Trophoblast cell (in vitro differentiated cells and primary cell): ENCODE results near the gene S100A16.

Experiments
- DNase-seq, 2 donors: peaks; one replicate each; pipeline ENCODE4 v3.0.0-alpha.2; 2016
- H2AFZ ChIP-seq: 2 replicates; pipeline ENCODE4 v1.6.1; 2013; ENCODE audit warnings: low read length, moderate library complexity, mild to moderate bottlenecking; ENCODE audit not compliant: insufficient read depth, poor library complexity
- H2AK5ac ChIP-seq: 2 replicates; pipeline ENCODE4 v1.6.1; 2013; ENCODE audit warnings: mild to moderate bottlenecking, low read length
- H2BK120ac ChIP-seq: 2 replicates; pipeline ENCODE4 v1.6.1; 2013; ENCODE audit warnings: low read length, mild to moderate bottlenecking, moderate library complexity; ENCODE audit not compliant: insufficient read depth, poor library complexity
- H2BK12ac ChIP-seq: 2 replicates; pipeline ENCODE4 v1.6.1; 2013; ENCODE audit warnings: mild to moderate bottlenecking, low read length, moderate library complexity
- H2BK5ac ChIP-seq: 2 replicates; pipeline ENCODE4 v1.6.1; 2013; ENCODE audit warnings: low read length, low read depth, moderate library complexity, mild to moderate bottlenecking; ENCODE audit not compliant: poor library complexity
- H3K14ac ChIP-seq: 2 replicates; pipeline ENCODE4 v1.6.1; 2013; ENCODE audit warnings: mild to moderate bottlenecking, low read length
- H3K18ac ChIP-seq: 2 replicates; pipeline ENCODE4 v1.6.1; 2013; ENCODE audit warnings: mild to moderate bottlenecking, low read length
- H3K23ac ChIP-seq: 2 replicates; pipeline ENCODE4 v1.6.1; 2013; ENCODE audit warnings: low read length
- H3K27ac ChIP-seq: 2 replicates; pipeline ENCODE4 v1.5.1; 2013; ENCODE audit warnings: low read depth, mild to moderate bottlenecking, inconsistent platforms, low read length, moderate library complexity
- H3K27me3 ChIP-seq: 2 replicates; pipeline ENCODE4 v1.6.1; 2013; ENCODE audit warnings: inconsistent platforms, mild to moderate bottlenecking, low read length, moderate library complexity; ENCODE audit not compliant: insufficient read depth
- H3K36me3 ChIP-seq, 2 experiments: 1 replicate in 1 of 2; 2 replicates in 1 of 2; pipeline ENCODE4 v1.6.1; 2013; ENCODE audit warnings: low read length in 2 of 2, mild to moderate bottlenecking in 2 of 2, moderate library complexity in 1 of 2; ENCODE audit not compliant: insufficient read depth in 2 of 2, control insufficient read depth in 1 of 2
- H3K4ac ChIP-seq: 2 replicates; pipeline ENCODE4 v1.6.1; 2013; ENCODE audit warnings: low read depth, mild to moderate bottlenecking, low read length, moderate library complexity
- H3K4me1 ChIP-seq, 2 experiments: 1 replicate in 1 of 2; 2 replicates in 1 of 2; pipeline ENCODE4 v1.6.1; 2013; ENCODE audit warnings: low read length in 2 of 2, mild to moderate bottlenecking in 2 of 2, moderate library complexity in 1 of 2; ENCODE audit not compliant: insufficient read depth in 2 of 2, control insufficient read depth in 1 of 2
- H3K4me2 ChIP-seq: 2 replicates; pipeline ENCODE4 v1.6.1; 2013; ENCODE audit warnings: inconsistent platforms, mild to moderate bottlenecking, low read length, moderate library complexity
- H3K4me3 ChIP-seq: 2 replicates; pipeline ENCODE4 v1.5.1; 2013; ENCODE audit warnings: mild to moderate bottlenecking, low read depth, low read length, inconsistent platforms
- H3K79me1 ChIP-seq: one replicate; pipeline ENCODE4 v1.6.1; 2013; ENCODE audit warnings: low read length
- H3K79me2 ChIP-seq: 2 replicates; pipeline ENCODE4 v1.6.1; 2013; ENCODE audit warnings: low read length, mild to moderate bottlenecking; ENCODE audit not compliant: control insufficient read depth, insufficient read depth, poor library complexity
- H3K9ac ChIP-seq: 2 replicates; pipeline ENCODE4 v1.6.1; 2013; ENCODE audit warnings: mild to moderate bottlenecking, low read length
- H3K9me3 ChIP-seq: 2 replicates; pipeline ENCODE4 v1.6.1; 2013; ENCODE audit warnings: low read depth, mild to moderate bottlenecking, control low read depth, inconsistent platforms, low read length; ENCODE audit not compliant: insufficient read depth
- H4K12ac ChIP-seq: 2 replicates; pipeline ENCODE4 v1.6.1; 2013; ENCODE audit warnings: low read depth, mild to moderate bottlenecking, low read length, moderate library complexity
- H4K8ac ChIP-seq: 2 replicates; pipeline ENCODE4 v1.6.1; 2013; ENCODE audit warnings: low read depth, mild to moderate bottlenecking, low read length, moderate library complexity
- H4K91ac ChIP-seq: one replicate; pipeline ENCODE4 v1.6.1; 2013; ENCODE audit warnings: low read depth, mild to moderate bottlenecking, low read length, moderate library complexity
- WGBS: extraction: QIAGEN DNeasy Blood & Tissue Kit; methylation state at CpG from one replicate; pipeline ENCODE4 v1.1.7; 2013; ENCODE audit warnings: missing lambda C conversion rate; ENCODE audit not compliant: insufficient read length, insufficient coverage; ENCODE audit errors: extremely low coverage; 5-methylcytosine and 5-hydroxymethylcytosine counted together

The S100A16 gene

DNA sequence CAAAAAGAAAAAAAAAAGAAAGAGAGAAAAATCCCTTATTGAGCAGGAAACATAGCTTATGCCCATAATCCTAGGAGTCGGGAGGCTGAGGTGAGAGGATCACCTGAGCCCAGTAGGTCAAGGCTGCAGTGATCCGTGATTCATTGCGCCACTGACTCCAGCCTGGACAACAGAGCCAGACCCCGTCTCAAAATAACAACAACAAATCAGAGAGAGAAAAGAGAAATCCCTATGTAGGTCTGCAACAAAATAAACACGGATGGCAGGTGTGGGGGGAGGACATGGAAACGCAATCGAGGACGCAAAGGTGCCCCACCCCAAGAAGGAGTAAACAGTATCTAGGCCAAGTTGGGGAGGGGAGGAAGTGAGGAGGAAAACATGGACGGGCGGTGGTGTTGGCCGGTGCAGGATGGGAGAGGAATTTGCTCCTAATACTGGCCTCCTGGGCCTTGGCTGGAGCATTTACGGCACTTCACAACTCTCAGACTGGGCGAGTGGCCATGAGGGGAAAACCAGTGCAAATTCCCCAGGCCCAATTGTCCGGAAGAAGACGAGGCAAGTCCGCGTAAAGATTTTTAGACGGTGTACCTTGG lies 20.3 kb upstream of the S100A16 start:
- no CpG with 5 or more reads among the region's 18 CpGs for WGBS
- no peak overlapping the region for H3K4ac ChIP-seq

DNA sequence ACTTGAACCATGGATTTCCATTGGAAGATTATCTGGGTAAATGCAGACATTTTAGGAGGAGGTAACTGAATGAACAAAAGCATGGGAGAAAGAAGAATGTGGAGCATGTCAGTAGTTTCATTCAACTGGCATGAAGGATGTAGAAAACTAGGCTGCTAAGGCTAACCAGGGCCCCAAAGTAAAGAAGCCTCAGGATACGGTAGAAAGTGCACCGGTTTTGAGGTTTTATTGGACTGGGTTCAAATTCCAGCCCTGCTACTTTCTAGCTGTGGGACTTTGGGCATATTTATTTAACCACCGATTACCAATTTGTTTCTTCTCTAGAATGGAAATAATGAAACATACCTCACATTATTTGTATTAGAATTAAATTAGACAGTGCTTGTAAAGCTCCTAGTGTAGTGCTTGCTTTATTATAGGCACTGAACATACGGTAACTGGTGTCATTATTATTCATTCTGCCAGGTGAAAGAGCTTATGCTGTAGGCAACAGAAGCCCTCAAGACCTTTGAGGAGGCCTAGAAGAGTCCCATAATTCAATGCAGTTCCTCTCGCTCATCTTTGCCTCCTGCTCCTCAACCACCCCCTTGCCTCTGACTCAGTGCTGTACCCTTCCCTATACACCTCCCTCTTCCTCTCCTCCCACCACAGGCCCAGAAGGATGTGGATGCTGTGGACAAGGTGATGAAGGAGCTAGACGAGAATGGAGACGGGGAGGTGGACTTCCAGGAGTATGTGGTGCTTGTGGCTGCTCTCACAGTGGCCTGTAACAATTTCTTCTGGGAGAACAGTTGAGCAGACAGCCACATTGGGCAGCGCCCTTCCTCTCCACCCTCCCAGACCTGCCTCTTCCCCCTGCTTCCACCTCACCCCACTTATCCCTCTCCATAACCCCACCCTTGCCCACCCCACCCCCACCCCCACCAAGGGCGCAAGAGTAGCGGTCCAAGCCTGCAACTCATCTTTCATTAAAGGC lies 18.4 kb upstream of the S100A16 start:
- no peak for DNase-seq
- Histone ChIP-seq H3K4me2 (no peak overlapping the region), H3K14ac (no peak overlapping the region), H2AFZ (no peak overlapping the region), H3K27me3 (no peaks in the 10 kb centered on the region), H3K18ac (no peak overlapping the region), H2BK12ac (no peak overlapping the region), H3K23ac (no peak overlapping the region), H3K4me1 (peaks cover 15 to 16% of the 10 kb centered on the region in 2 experiments), H4K8ac (no peak overlapping the region), H2BK5ac (no peak overlapping the region), H3K79me2 (peaks cover 19% of the 10 kb centered on the region), H2BK120ac (no peak overlapping the region), H3K4ac (no peak overlapping the region), H3K4me3 (no peak overlapping the region), H3K9ac (no peak overlapping the region), H4K91ac (no peak overlapping the region), H3K79me1 (peaks cover 20% of the 10 kb centered on the region), H3K36me3 (peaks cover 6% of the 10 kb centered on the region in 2 experiments), H3K9me3 (peaks cover 4% of the 10 kb centered on the region), H3K27ac (no peak overlapping the region), H2AK5ac (peak overlapping the region; percentile 67), H4K12ac (no peak overlapping the region)
- no CpG with 5 or more reads among the region's 10 CpGs for WGBS

More for the DNA sequence above, 20.3 kb upstream of the S100A16 start:
- no peak overlapping the region for H2BK5ac ChIP-seq
- H2BK120ac ChIP-seq: no peak overlapping the region
- DNase-seq: no peak
- no peak overlapping the region for H4K12ac ChIP-seq
- no peak overlapping the region for H3K14ac ChIP-seq
- H2AFZ ChIP-seq: peak overlapping the region; percentile 4
- H3K9ac ChIP-seq: no peak overlapping the region
- peaks cover 4% of the 10 kb centered on the region for H3K79me1 ChIP-seq
- H3K27me3 ChIP-seq: no peaks in the 10 kb centered on the region
- peak overlapping the region; percentile 9 for H3K18ac ChIP-seq
- peak overlapping the region; percentile 25 for H3K4me2 ChIP-seq
- peak overlapping the region; percentile 10 for H2BK12ac ChIP-seq
- peak overlapping the region; percentile 10 for H4K8ac ChIP-seq
- H3K4me3 ChIP-seq: no peak overlapping the region
- no peak overlapping the region for H3K23ac ChIP-seq
- H3K36me3 ChIP-seq: peaks cover 17 to 20% of the 10 kb centered on the region in 2 experiments
- peak overlapping the region; percentile 16 for H4K91ac ChIP-seq
- H3K79me2 ChIP-seq: peaks cover 12% of the 10 kb centered on the region
- peaks cover 4% of the 10 kb centered on the region for H3K9me3 ChIP-seq
- no peak overlapping the region for H2AK5ac ChIP-seq
- peaks cover 7 to 8% of the 10 kb centered on the region in 2 experiments for H3K4me1 ChIP-seq
- H3K27ac ChIP-seq: no peak overlapping the region

GRCh38 chr1:153630384-153630783 lies 17.4 kb upstream of the S100A16 start:
- no CpG with 5 or more reads among the region's 7 CpGs for WGBS
- no peak overlapping the region for H3K9ac ChIP-seq
- peaks cover 2 to 4% of the 10 kb centered on the region in 2 experiments for H3K36me3 ChIP-seq
- H3K23ac ChIP-seq: no peak overlapping the region
- H2BK120ac ChIP-seq: no peak overlapping the region
- DNase-seq: no peak
- H3K4me2 ChIP-seq: no peak overlapping the region
- H2AFZ ChIP-seq: no peak overlapping the region
- no peak overlapping the region for H3K4ac ChIP-seq
- H3K4me1 ChIP-seq: peaks cover 23 to 25% of the 10 kb centered on the region in 2 experiments
- H3K18ac ChIP-seq: no peak overlapping the region
- H4K8ac ChIP-seq: no peak overlapping the region
- no peak overlapping the region for H3K4me3 ChIP-seq
- H2AK5ac ChIP-seq: no peak overlapping the region
- H4K91ac ChIP-seq: peak overlapping the region; percentile 45
- H3K79me2 ChIP-seq: peaks cover 18% of the 10 kb centered on the region
- H3K27me3 ChIP-seq: no peaks in the 10 kb centered on the region
- no peak overlapping the region for H4K12ac ChIP-seq
- peaks cover 4% of the 10 kb centered on the region for H3K9me3 ChIP-seq
- no peak overlapping the region for H3K14ac ChIP-seq
- H3K27ac ChIP-seq: no peak overlapping the region
- H2BK12ac ChIP-seq: no peak overlapping the region
- peaks cover 23% of the 10 kb centered on the region for H3K79me1 ChIP-seq
- H2BK5ac ChIP-seq: no peak overlapping the region

DNA sequence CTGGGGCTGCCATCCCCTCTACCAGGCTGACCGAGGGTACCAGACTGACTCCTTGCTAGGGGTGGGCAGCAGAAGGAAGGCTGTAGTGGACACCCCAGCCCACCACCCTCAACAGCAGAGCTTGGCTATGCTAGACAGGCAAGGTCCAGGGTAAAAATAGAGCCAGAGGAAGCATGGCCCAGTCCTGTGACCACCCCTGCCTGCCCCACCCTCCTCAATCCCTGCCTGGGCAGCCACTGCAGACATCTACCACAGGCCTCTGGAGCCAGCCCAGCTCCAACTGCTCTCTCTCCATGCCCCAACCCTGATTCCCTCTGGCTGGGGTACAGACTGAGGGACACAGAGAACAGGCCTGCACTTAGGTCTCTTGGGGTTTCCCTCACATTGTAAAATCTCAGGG lies 17.0 kb upstream of the S100A16 start:
- peaks cover 23% of the 10 kb centered on the region for H3K79me1 ChIP-seq
- H3K27me3 ChIP-seq: no peaks in the 10 kb centered on the region
- no peak overlapping the region for H3K27ac ChIP-seq
- no peak overlapping the region for H3K18ac ChIP-seq
- H2BK12ac ChIP-seq: peak overlapping the region; percentile 9
- H3K4ac ChIP-seq: no peak overlapping the region
- H3K36me3 ChIP-seq: peaks cover 3 to 7% of the 10 kb centered on the region in 2 experiments
- no peak overlapping the region for H3K23ac ChIP-seq
- H2BK5ac ChIP-seq: no peak overlapping the region
- H4K8ac ChIP-seq: no peak overlapping the region
- peak overlapping the region; percentile 16 for H3K4me3 ChIP-seq
- no peak overlapping the region for H3K4me2 ChIP-seq
- no CpG with 5 or more reads among the region's 1 CpG for WGBS
- H2AK5ac ChIP-seq: peak overlapping the region; percentile 60
- peaks cover 4% of the 10 kb centered on the region for H3K9me3 ChIP-seq
- H3K14ac ChIP-seq: no peak overlapping the region
- H3K79me2 ChIP-seq: peaks cover 15% of the 10 kb centered on the region
- peak overlapping the region; percentile 45 for H4K91ac ChIP-seq
- peaks cover 24 to 25% of the 10 kb centered on the region in 2 experiments for H3K4me1 ChIP-seq
- H3K9ac ChIP-seq: no peak overlapping the region
- no peak overlapping the region for H2AFZ ChIP-seq
- no peak for DNase-seq
- no peak overlapping the region for H4K12ac ChIP-seq
- H2BK120ac ChIP-seq: no peak overlapping the region
